ENCODE measurements around the gene CBX7. TPM values are rescaled to one million over a fixed set of nuclear protein-coding genes. Genes with fewer than 3 reads are reported as not detected.
A peak's percentile ranks its signal among the peaks of the same experiment; 100 is the strongest.
"Not testable (repeated sequence)": the region's sequence is repeated elsewhere in the genome, so short reads cannot be mapped to it uniquely, and the experiment has no call there.

CBX7 gene
- total RNA-seq, 2 donors from 2014 or later = 18.6 to 33.4 TPM

DNA sequence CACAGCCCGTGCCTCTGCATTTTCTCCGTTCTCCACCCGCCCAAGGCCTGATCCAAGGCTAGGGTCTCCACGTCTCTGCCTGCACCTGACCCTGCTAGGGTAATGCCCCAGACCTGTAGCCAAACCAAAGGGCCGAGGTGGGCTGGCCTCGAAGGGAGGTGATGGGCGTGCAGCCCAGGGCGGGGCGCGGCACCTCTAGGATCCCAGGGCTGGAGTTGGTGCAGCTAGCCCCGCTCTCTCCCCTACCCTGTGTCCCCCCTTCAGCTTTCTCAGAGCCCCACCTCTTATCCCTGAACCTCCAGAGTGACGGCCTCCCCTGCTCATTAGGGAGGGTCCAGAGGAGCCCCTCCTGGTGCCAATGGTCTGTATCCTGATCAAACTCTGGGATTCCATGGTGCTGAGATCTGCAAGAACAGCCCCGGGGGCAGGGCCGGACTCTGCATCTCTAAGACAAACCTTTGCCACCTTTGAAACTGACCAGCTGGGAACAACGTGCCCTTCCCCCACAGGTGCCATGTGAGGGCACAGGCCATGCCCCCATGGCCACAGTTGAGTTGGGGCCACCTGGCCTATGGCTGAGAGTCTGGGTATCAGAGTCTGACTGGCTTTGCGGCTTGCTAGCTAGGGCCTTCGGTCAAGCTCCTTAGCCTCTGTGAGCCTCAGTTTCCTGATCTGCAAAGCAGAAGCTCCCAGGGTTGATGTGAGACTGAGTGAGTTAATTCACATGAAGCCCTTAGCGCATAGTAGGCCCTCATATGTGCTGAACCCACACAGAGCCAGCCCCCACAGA is 23.1 kb upstream of the CBX7 start:
- intact Hi-C loops (cut with DNase I, micrococcal nuclease) = no loop called here
- no peak for ATAC-seq

DNA sequence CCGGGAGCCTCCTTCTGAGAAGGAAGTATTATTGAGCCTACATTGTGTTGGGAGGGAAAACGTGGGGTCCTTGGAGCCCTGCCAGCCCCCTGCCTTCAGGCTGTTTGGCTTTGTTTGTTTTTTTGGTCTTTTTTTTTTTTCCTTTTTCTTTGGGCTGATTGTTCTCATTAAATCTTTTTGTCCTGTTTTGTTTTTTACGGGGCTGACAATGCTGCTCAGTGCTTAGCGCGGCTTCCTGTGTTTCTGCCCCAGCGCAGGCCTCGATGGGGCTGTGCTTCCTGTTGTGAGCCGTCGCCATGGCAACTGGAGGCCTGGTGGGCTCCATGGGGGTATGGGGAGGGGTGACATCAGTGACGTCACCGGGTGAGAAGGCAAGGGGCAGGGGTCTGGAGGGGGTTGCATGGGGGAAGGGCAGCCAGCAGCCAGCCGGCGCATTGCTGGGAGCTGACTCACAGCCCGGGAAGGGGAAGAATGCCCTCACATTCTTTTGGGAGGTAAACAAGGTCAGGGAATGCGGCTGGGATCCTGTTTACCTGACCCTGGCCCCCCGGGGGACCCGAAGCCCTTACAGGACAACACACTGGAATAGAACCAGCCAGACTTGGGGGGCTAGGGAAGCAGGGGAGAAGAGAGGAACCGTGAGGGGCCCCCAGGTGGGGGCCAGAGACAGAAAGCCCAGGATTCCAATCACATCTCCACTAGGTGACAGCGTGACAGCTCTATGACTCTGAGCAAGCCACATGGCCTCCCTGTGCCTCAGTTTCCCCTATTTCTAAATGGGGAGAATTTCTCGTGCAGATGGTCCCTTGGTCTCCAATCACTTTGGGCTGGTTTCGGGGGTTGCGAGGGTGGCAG is 22.2 kb upstream of the CBX7 start:
- ATAC-seq (no peak), DNase-seq (peak; percentile 49 to 72)
- intact Hi-C loops (cut with DNase I, micrococcal nuclease) = loop anchor here in 1 of 2 donors (5.0 kb wide), 1 partner anchor 143 kb away; the partner anchor contains the start of gene RPL3

More for the DNA sequence above, 23.1 kb upstream of the CBX7 start:
- no peak for DNase-seq

DNA sequence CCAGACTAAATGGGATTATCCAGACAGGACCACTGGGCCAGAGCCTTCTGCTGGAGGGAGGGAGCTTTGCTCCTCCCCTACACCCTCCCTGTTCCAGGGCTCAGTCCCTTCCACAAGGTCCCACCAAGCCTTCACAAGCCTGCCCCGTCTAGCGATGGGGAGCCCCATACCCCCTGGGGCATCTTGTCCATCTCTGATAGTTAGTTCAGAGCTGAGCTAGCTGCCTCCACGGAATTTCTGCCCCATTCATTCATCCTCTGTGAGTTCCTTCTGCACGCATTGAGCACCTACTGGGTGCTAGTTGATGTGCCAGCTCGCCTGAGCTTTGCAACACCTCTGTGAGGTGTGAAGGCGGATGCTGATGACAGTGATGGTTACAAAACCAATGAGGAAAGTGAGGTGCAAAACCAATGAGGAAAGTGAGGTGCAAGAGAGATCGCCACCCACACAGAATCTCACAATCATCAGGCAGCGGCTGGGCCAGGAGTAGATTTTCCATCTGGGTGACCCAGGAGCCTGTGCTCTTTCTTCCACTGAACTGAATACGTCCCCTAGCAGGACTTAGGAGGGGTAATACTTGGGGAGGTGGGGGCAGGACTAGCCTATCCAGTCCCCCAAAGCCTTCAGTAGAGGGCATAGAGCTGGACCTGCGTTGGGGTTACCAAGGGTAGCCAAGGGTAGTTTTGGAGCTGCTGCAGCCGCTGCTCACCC is 21.5 kb upstream of the CBX7 start:
- no peak for ATAC-seq
- DNase-seq = no peak
- intact Hi-C loops (cut with DNase I, micrococcal nuclease) = loop anchor here in 1 of 2 donors (5.0 kb wide), 1 partner anchor 143 kb away; the partner anchor contains the start of gene RPL3

DNA sequence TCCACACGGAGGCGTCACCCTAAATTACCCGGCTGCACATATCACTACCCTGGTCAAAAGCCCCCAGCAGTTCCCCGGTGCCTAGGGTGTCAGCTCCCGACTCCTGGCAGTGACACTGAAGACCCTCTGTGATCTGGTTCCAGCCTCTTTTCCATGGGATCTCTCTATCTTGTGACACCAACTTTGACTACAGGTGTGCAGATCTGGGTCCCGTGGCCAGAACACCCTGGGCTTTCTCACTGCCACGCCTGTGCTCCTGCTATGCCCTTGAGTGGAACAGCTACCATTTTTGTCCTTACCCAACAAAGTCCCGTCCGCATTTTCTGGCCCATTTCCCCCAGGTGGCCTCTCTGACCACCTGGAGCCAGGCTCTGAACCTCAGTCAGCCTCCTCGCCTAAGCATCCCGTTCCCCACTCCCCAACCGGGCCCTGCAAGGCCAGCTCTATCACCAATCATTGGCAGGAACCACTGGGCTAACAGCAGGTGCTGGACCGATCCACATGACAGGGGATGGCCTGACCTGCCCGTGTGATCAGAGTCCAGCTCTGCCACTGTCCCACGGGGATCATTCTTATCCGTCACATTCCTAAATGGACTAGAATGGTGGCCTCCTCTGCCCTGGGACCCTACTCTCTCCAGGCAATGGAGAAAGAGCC is 20.7 kb upstream of the CBX7 start:
- DNase-seq (no peak), ATAC-seq (no peak)
- intact Hi-C loops (cut with DNase I, micrococcal nuclease) = loop anchor here in 1 of 2 donors (5.0 kb wide), 1 partner anchor 144 kb away; the partner anchor contains the start of gene RPL3

DNA sequence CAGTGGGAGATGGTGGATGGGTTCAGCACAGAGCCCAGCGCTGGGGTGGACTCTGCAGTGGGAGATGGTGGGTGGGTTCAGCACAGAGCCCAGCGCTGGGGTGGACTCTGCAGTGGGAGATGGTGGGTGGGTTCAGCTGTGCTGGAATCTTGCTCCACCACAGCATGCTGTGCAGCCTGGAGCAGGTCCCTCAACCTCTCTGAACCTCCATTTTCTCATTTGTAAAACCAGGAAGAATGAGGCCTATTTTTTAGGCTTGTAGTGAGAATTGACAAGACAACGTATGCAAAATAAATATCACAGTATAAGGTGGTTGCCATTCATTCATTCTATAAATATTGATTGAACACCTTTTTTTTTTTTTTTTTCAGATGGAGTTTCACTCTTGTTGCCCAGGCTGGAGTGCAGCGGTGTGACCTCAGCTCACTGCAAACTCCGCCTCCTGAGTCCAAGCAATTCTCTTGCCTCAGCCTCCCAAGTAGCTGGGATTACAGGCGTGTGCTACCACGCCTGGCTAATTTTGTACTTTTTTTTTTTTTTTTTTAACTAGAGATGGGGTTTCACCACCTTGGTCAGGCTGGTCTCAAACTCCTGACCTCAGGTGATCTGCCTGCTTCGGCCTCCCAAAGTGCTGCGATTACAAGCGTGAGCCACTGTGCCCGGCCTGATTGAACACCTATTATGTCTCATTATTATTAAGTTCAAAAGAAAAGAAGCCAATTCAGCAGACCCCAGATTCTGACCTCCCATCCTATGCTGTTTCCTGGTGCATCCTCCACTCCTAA is 20.0 kb upstream of the CBX7 start:
- intact Hi-C loops (cut with DNase I, micrococcal nuclease) = loop anchor here in 1 of 2 donors (5.0 kb wide), 1 partner anchor 145 kb away; the partner anchor contains the start of gene RPL3
- not testable (repeated sequence) for ATAC-seq

DNA sequence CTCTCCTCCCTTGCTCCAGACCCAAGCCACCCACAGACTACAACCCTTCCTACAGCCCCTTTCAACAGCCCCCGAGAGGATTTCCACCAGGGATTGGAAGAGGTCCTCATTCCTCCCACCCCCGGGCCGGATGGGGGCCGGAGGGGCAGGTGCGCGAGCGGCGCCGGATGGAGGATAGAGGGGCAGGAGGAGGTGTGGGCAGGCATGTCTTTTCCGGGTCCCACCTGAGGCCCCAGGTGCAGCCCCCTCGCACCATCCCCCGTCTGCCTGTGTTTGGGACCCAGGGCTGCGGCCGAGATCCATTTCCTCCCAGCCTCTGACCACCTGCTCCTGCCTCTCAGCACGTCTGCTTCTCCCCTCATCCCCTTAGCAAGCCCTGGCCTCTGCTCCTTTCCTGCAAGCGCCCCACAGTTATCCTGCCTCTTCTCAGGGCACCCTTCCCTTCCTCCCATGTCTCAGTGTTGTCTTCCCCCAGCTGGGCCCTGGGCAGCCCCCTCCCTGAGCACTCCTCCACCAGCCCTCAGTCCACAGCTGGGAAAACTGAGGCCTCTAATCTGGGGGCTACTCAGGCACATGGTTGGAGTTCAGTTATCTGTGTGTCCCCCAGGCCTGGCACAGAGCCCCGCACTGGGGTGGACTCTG is 19.3 kb upstream of the CBX7 start:
- intact Hi-C loops (cut with DNase I, micrococcal nuclease) = loop anchor here in 1 of 2 donors (5.0 kb wide), 1 partner anchor 146 kb away; the partner anchor contains the start of gene RPL3
- DNase-seq (no peak), ATAC-seq (no peak)

More for the DNA sequence above, 20.0 kb upstream of the CBX7 start:
- DNase-seq = not testable (repeated sequence)

DNA sequence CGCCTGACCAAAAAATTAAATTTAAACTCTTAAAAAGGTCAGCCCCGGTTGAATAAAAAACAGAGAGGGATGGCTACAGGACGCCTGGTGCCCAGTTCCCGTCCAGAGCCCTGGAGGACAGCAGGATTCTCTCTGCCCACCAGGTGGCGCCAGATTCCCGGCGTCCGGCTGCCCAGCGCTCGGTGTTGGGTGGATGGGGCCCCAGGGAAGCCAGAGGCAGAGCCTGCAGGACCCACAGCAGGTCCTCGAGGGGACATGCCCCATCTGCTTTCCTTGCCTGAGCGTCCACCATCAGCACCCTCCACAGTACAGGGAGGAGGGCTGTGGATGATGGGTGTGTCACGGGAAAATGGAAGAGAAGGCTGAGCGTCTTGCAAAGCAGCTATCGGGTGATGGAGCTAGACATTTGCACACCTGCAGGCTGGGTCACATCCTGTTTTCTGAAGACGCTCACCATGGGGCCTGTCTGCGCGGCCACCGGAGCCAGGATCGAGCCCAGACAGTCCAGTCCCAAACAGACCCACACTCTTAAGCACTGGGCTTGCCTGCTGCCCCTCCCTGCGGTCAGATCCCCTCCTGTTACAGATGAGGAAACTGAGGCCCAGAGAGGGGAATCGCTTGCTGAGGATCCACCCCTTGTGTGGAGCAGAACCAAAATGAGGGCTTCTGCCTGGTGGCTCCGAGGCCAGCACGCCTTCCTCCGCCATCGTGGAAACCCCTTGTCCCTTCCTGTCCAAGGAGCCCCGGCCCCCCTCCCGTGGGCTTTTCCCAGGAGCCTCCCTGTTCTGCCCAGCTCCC is 18.5 kb upstream of the CBX7 start:
- peak; percentile 70 to 89 for DNase-seq
- ATAC-seq = peak; percentile 96
- intact Hi-C loops (cut with DNase I, micrococcal nuclease) = loop anchor here in 1 of 2 donors (5.0 kb wide), 1 partner anchor 146 kb away; the partner anchor contains the start of gene RPL3

DNA sequence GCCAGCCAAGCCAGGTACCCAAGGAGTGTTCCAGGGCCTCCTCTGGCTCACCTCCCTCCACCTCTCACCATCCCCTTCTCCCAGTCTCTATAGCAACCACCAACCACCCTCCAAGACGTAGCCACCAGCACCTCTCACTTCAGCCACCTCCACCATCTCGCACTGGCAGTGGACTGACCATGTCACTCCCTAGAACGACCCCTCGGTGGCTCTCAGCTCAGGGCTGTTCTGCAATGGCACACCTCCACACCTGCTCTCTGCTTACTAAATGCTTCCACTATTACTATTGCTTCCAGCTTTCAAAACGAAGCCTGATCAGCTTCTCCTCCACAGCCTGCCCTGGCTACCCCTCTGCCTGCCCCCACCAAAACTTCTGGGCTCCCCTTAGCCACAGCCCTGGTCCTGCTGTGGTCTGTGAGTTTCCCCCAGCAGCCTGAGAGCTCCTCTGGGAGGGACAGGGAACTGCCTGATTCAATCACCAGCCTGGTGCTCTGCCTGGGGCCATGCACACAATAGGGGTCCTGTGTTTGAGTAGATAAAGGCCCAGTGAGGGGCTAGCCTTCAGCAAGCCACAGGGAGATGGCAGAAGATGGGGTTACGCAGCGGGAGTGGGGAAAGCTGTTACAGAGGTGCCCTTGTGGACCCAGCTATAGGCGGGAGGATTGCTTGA is 17.5 kb upstream of the CBX7 start:
- intact Hi-C loops (cut with DNase I, micrococcal nuclease) = loop anchor here (5.0 kb wide), 2 partner anchors 142 to 147 kb away; partner anchors contain the start of gene RPL3 (in 1 of the 2)
- DNase-seq = no peak
- no peak for ATAC-seq

DNA sequence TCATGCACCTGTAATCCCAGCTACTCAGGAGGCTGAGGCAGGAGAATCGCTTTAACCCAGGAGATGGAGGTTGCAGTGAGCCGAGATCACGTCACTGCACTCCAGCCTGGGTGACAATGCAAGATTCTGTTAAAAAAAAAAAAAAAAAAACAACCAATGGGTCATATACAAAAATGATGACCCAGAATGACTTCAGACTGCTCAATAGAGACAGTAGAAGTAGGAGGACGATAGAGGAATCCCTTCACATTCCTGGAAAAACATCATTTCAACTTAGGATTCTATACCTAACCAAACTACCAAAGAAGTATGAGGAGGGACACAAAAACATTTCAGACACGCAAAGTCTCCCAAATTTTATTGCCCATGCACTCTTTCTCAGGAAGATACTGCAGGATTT is 14.1 kb upstream of the CBX7 start:
- intact Hi-C loops (cut with DNase I, micrococcal nuclease) = loop anchor here in 1 of 2 donors (5.0 kb wide), 1 partner anchor 146 kb away; no protein-coding TSS in a partner anchor
- ATAC-seq (no peak), DNase-seq (no peak)

DNA sequence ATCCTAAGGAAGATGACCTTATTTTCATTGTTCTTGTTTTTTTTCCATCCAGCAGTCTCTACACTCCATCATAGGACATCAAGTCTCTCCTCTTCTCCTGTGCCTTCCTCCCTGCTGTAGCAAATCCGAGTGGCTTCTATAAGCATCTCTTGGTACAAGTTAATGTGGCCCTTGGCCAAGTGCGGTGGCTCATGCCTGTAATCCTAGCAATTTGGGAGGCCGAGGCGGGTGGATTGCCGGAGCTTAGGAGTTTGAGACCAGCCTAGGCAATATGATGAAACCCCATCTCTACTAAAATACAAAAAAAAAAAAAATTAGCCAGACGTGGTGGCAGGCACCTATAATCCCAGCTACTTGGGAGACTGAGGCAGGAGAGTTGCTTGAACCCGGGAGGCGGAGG is 3.6 kb upstream of the CBX7 start:
- ATAC-seq; intact Hi-C loops (cut with DNase I, micrococcal nuclease); DNase-seq: not testable (repeated sequence)

DNA sequence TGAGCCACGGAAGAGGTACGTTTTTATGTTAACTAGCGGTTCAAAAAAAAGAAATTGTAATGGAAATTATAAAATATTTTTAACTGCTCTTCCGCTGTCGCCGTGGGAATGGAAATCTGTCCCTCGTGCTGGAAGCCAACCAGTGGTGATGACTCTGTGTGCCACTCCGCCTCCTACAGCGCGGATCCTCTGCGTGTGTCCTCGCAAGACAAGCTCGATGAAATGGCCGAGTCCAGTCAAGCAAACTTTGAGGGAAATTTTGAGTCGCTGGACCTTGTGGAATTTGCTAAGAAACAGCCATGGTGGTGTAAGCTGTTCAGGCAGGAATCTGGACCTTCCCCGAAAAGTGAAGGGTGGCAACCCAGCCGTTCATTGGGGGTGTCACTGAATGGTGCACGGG is 2.9 kb upstream of the CBX7 start:
- no peak for ATAC-seq
- intact Hi-C loops (cut with DNase I, micrococcal nuclease) = no loop called here
- DNase-seq = no peak

DNA sequence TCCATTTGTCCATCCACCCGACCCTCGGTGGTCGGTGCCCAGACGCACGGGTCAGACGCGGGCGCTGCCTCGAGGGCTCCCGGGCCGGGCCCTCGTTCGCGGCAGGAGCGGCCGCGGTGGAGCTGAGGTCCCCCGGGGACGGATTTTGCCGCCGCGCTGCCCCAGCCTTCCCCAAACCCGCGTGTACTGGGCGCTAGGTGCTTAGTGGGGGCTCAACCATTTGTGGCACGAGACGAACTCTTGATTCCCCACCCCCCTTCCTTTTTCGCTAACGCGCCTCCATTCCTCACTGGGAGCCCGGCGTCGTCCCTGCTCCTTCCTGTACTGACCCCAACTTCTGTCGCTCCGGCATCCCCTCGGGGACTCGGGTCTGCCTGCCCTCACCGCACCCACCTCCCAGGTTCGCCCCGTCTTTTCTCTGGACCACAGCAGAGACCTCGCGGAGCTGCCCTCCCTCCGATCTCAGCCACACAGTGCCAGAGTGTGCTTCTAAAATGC is 789 bp upstream of the CBX7 start:
- ATAC-seq (no peak), DNase-seq (peak in 1 of 2 donors; percentile 30)
- intact Hi-C loops (cut with DNase I, micrococcal nuclease) = no loop called here

DNA sequence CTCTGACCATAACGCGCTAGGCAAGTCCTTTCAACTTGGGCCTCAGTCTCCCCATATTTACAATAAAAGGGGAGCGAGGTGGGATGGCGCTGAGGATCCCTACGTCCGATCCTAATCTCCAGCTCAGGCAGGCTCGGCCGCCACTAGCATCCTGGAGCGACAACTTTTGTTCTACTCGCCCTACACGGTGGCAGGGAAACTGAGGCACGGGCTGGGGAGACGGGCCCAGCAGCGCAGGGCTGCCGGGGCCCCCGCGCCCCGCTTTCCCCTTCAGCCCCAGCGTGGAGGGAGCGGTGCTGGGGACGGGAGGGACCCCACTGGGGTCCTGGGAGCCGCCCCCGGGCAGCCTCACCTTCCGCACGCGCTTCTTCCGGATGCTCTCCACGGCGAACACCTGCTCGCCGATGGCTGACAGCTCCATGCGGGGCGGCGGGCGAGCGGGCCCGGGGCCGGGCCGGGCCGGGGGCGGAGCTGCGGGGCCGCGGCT is 413 bp downstream of the CBX7 start:
- DNase-seq = no peak
- intact Hi-C loops (cut with DNase I, micrococcal nuclease) = no loop called here
- ATAC-seq = no peak

DNA sequence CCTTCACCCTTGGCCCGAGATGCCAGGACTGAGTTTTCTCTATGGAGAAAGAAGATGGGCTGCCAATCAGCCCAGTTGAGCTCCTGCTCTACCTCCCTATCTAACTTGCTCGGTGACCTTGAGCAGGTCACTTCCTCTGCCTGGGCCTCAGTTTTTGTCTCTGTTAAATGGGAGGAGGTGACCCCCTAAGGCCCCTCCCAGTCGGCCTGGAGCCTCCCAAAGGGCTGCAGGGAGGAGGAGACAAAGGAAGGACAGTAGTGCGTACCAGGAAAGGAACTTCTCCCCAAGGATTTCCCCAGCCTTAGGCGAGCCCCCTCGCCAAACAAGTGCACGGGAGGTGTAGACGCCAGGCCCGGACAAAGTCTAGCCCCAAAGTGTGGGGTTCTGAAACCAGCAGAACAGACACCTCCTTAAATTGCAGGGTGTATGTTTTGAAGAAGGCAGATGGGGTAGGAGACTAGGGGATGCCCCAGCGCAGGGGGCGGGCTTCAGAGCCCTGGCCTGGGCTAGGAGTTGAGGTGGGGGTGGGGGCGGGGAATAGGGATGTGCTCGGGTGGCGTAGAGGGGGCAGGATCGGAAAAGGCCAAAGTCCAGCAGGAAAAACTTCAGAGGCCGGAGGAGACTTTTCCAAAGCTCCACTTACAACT is 1.0 kb downstream of the CBX7 start:
- intact Hi-C loops (cut with DNase I, micrococcal nuclease) = no loop called here
- ATAC-seq (no peak), DNase-seq (no peak)

DNA sequence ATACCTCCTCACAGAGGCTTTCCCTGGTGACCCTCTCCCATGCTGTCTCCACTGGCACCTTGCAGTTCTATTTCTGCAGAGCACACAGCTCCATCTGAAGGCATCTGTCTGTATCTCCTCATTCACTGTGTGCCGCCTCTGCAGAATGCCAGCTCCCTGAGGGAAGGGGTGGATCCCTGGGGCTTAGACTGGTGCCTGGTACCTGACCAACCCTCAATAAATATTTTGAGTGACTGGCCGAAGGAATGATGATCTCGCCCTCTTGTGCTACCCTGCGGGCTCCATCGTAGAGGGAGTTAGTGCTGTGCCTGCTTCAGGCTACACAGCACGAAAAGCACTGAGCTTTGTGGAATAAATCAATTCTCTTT is 1.6 kb downstream of the CBX7 start:
- no peak for ATAC-seq
- intact Hi-C loops (cut with DNase I, micrococcal nuclease) = no loop called here
- no peak for DNase-seq

Measured in left colon (tissue), 2 donors.